ENCODE measurements around the gene SS18L1.

The SS18L1 gene

GRCh38 chr20:62217913-62218773, 74.6 kb downstream of the SS18L1 start:
- Histone ChIP-seq H3K27me3 (ENCODE audit: low read length) (no peaks in the 10 kb centered on the region), H3K9ac (ENCODE audit: low read length) (no peak overlapping the region), H3K9me3 (ENCODE audit: insufficient read depth, low read length) (no peaks in the 10 kb centered on the region), H3K36me3 (ENCODE audit: low read length) (no peaks in the 10 kb centered on the region), H3K27ac (ENCODE audit: low read depth, low read length) (no peak overlapping the region), H3K9me2 (replicated peaks; ENCODE audit: insufficient read depth, low read length) (no peaks in the 10 kb centered on the region), H3K79me2 (ENCODE audit: insufficient read depth, low read length) (no peaks in the 10 kb centered on the region), H3K4me2 (ENCODE audit: low read depth, low read length, poor library complexity, severe bottlenecking) (no peak overlapping the region), H2AFZ (ENCODE audit: low read depth, low read length, severe bottlenecking) (no peak overlapping the region), H3K4me3 (ENCODE audit: insufficient read depth, low read length, poor library complexity, severe bottlenecking) (no peak overlapping the region), H3F3A (ENCODE audit: insufficient read depth) (no peaks in the 10 kb centered on the region), H4K20me1 (ENCODE audit: low read depth, low read length) (no peaks in the 10 kb centered on the region)
- TF ChIP-seq CTCF (IDR thresholded peaks at IDR 0.05; ENCODE audit: insufficient read depth, low read length, poor library complexity, severe bottlenecking) (no peak), EZH2phosphoT487 (conservative IDR thresholded peaks at IDR 0.05; ENCODE audit: low read length) (no peak)

- TF ChIP-seq EZH2phosphoT487 (conservative IDR thresholded peaks at IDR 0.05; ENCODE audit: low read length) (no peak), CTCF (IDR thresholded peaks at IDR 0.05; ENCODE audit: insufficient read depth, low read length, poor library complexity, severe bottlenecking) (no peak)
- no peak overlapping the region for H2AFZ ChIP-seq (ENCODE audit: low read depth, low read length, severe bottlenecking)
- H3K79me2 ChIP-seq (ENCODE audit: insufficient read depth, low read length): no peaks in the 10 kb centered on the region
- H3K9me2 ChIP-seq (replicated peaks; ENCODE audit: insufficient read depth, low read length): no peaks in the 10 kb centered on the region
- H3K4me3 ChIP-seq (ENCODE audit: insufficient read depth, low read length, poor library complexity, severe bottlenecking): no peak overlapping the region
- no peaks in the 10 kb centered on the region for H3K27me3 ChIP-seq (ENCODE audit: low read length)
- H4K20me1 ChIP-seq (ENCODE audit: low read depth, low read length): no peaks in the 10 kb centered on the region
- no peaks in the 10 kb centered on the region for H3K9me3 ChIP-seq (ENCODE audit: insufficient read depth, low read length)
- H3K9ac ChIP-seq (ENCODE audit: low read length): no peak overlapping the region
- no peak overlapping the region for H3K27ac ChIP-seq (ENCODE audit: low read depth, low read length)
- H3K36me3 ChIP-seq (ENCODE audit: low read length): no peaks in the 10 kb centered on the region
- H3K4me2 ChIP-seq (ENCODE audit: low read depth, low read length, poor library complexity, severe bottlenecking): no peak overlapping the region
- no peaks in the 10 kb centered on the region for H3F3A ChIP-seq (ENCODE audit: insufficient read depth)
Measured at GRCh38 chr20:62219101-62219991, 75.8 kb downstream of the SS18L1 start.

- Histone ChIP-seq H3K4me3 (ENCODE audit: insufficient read depth, low read length, poor library complexity, severe bottlenecking) (no peak within 1 kb of the TSS), H2AFZ (ENCODE audit: low read depth, low read length, severe bottlenecking) (no peak within 1 kb of the TSS), H3K36me3 (ENCODE audit: low read length) (no peaks in the 10 kb centered on the region), H4K20me1 (ENCODE audit: low read depth, low read length) (no peaks in the 10 kb centered on the region), H3K9me2 (replicated peaks; ENCODE audit: insufficient read depth, low read length) (no peaks in the 10 kb centered on the region), H3F3A (ENCODE audit: insufficient read depth) (no peaks in the 10 kb centered on the region), H3K9ac (ENCODE audit: low read length) (no peak within 1 kb of the TSS), H3K9me3 (ENCODE audit: insufficient read depth, low read length) (no peaks in the 10 kb centered on the region), H3K27me3 (ENCODE audit: low read length) (no peaks in the 10 kb centered on the region), H3K4me2 (ENCODE audit: low read depth, low read length, poor library complexity, severe bottlenecking) (no peak within 1 kb of the TSS), H3K79me2 (ENCODE audit: insufficient read depth, low read length) (no peaks in the 10 kb centered on the region), H3K27ac (ENCODE audit: low read depth, low read length) (no peak within 1 kb of the TSS)
- no peak for TF ChIP-seq EZH2phosphoT487 (conservative IDR thresholded peaks at IDR 0.05; ENCODE audit: low read length)
- TF ChIP-seq CTCF (IDR thresholded peaks at IDR 0.05; ENCODE audit: insufficient read depth, low read length, poor library complexity, severe bottlenecking): no peak
Measured at GRCh38 chr20:62219992-62220665, 76.6 kb downstream of the SS18L1 start, which contains the start of gene HRH3. TSS of gene HRH3 (minus strand) at chr20:62220278. CDS start at chr20:62219970, 308 bp downstream.

All from SU-DHL-6 (cell line).